ENCODE results near the gene AAGAB. TPM values are rescaled to one million over a fixed set of nuclear protein-coding genes. Genes with fewer than 3 reads are reported as not detected.

The AAGAB gene
- total RNA-seq, 1 donor from 2014 or later = 68.0 TPM

DNA sequence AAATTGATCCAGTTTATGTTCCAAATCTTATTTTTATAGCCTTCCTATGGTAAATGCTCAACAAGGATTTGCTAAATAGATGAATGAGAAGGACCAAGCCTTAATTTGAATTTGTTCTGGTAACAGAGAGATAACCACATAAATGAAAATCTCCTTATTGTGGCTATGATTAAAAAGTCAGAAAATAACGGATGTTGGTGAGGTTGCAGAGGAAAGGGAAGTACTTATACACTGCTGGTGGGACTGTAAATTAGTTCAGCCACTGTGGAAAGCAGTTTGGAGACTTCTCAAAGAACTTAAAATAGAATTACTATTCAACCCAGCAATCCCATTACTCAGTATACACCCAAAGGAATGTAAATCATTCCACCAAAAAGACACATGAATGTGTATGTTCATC lies 26.2 kb downstream of the AAGAB start:
- TF ChIP-seq, protein P1, sequence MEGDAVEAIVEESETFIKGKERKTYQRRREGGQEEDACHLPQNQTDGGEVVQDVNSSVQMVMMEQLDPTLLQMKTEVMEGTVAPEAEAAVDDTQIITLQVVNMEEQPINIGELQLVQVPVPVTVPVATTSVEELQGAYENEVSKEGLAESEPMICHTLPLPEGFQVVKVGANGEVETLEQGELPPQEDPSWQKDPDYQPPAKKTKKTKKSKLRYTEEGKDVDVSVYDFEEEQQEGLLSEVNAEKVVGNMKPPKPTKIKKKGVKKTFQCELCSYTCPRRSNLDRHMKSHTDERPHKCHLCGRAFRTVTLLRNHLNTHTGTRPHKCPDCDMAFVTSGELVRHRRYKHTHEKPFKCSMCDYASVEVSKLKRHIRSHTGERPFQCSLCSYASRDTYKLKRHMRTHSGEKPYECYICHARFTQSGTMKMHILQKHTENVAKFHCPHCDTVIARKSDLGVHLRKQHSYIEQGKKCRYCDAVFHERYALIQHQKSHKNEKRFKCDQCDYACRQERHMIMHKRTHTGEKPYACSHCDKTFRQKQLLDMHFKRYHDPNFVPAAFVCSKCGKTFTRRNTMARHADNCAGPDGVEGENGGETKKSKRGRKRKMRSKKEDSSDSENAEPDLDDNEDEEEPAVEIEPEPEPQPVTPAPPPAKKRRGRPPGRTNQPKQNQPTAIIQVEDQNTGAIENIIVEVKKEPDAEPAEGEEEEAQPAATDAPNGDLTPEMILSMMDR (IDR thresholded peaks at IDR 0.05) = no peak
- TF ChIP-seq EZH2phosphoT487 (IDR thresholded peaks at IDR 0.05) = no peak
- no peak for TF ChIP-seq EZH2 (IDR thresholded peaks at IDR 0.05)
- Histone ChIP-seq H3K79me2 (ENCODE audit: low read depth) (no peaks in the 10 kb centered on the region), H3K9ac (no peak overlapping the region), H3K4me1 (no peaks in the 10 kb centered on the region), H3K4me2 (no peak overlapping the region), H3K27ac (no peak overlapping the region), H3F3A (ENCODE audit: low read depth) (peaks cover 4% of the 10 kb centered on the region), H3K27me3 (no peaks in the 10 kb centered on the region), H3K36me3 (peaks cover 6% of the 10 kb centered on the region), H4K20me1 (ENCODE audit: low read depth) (peaks cover 5% of the 10 kb centered on the region), H2AFZ (replicated peaks) (no peak overlapping the region), H3K9me3 (ENCODE audit: low read depth) (no peaks in the 10 kb centered on the region), H3K4me3 (no peak overlapping the region)
- H3K4me1 Mint-ChIP-seq = no peaks in the 10 kb centered on the region
- no peak overlapping the region for H3K4me3 Mint-ChIP-seq
- no peaks in the 10 kb centered on the region for H3K9me3 Mint-ChIP-seq
- H3K27ac Mint-ChIP-seq = no peak overlapping the region
- no peak for DNase-seq (ENCODE audit: low spot score)
- H3K36me3 Mint-ChIP-seq = peaks cover 17% of the 10 kb centered on the region
- no peaks in the 10 kb centered on the region for H3K27me3 Mint-ChIP-seq (ENCODE audit: insufficient read depth, low read depth)

GRCh38 chr15:67227846-67228245 lies 26.6 kb downstream of the AAGAB start:
- H3K4me1 ChIP-seq = no peaks in the 10 kb centered on the region

GRCh38 chr15:67227431-67227830 lies 27.0 kb downstream of the AAGAB start:
- Histone ChIP-seq H3K4me1 (no peaks in the 10 kb centered on the region), H2AFZ (replicated peaks) (no peak overlapping the region), H3K27me3 (no peaks in the 10 kb centered on the region), H4K20me1 (ENCODE audit: low read depth) (peaks cover 5% of the 10 kb centered on the region), H3K79me2 (ENCODE audit: low read depth) (no peaks in the 10 kb centered on the region), H3K4me2 (no peak overlapping the region), H3K36me3 (peaks cover 6% of the 10 kb centered on the region), H3K9me3 (ENCODE audit: low read depth) (no peaks in the 10 kb centered on the region), H3K27ac (peak overlapping the region; percentile 4), H3K4me3 (no peak overlapping the region), H3F3A (ENCODE audit: low read depth) (peaks cover 4% of the 10 kb centered on the region), H3K9ac (no peak overlapping the region)
- TF ChIP-seq EZH2phosphoT487 (IDR thresholded peaks at IDR 0.05) = no peak
- TF ChIP-seq EZH2 (IDR thresholded peaks at IDR 0.05) = no peak
- TF ChIP-seq, protein P1 (IDR thresholded peaks at IDR 0.05) = no peak
- DNase-seq (ENCODE audit: low spot score) = no peak
- Mint-ChIP-seq H3K27ac (no peak overlapping the region), H3K4me1 (no peaks in the 10 kb centered on the region), H3K36me3 (peaks cover 11% of the 10 kb centered on the region), H3K4me3 (no peak overlapping the region), H3K27me3 (ENCODE audit: insufficient read depth, low read depth) (no peaks in the 10 kb centered on the region), H3K9me3 (no peaks in the 10 kb centered on the region)

More at GRCh38 chr15:67227846-67228245, 26.6 kb downstream of the AAGAB start:
- Mint-ChIP-seq H3K4me1 (no peaks in the 10 kb centered on the region), H3K27me3 (ENCODE audit: insufficient read depth, low read depth) (no peaks in the 10 kb centered on the region), H3K36me3 (peaks cover 13% of the 10 kb centered on the region), H3K27ac (no peak overlapping the region), H3K9me3 (no peaks in the 10 kb centered on the region), H3K4me3 (no peak overlapping the region)
- TF ChIP-seq EZH2phosphoT487 (IDR thresholded peaks at IDR 0.05) (no peak), EZH2 (IDR thresholded peaks at IDR 0.05) (no peak)
- TF ChIP-seq, protein P1 (IDR thresholded peaks at IDR 0.05) = no peak
- Histone ChIP-seq H3K79me2 (ENCODE audit: low read depth) (no peaks in the 10 kb centered on the region), H3K4me3 (no peak overlapping the region), H3K27ac (peak overlapping the region; percentile 4), H2AFZ (replicated peaks) (no peak overlapping the region), H4K20me1 (ENCODE audit: low read depth) (peaks cover 5% of the 10 kb centered on the region), H3K36me3 (peaks cover 6% of the 10 kb centered on the region), H3K27me3 (no peaks in the 10 kb centered on the region), H3K9ac (no peak overlapping the region), H3K9me3 (ENCODE audit: low read depth) (no peaks in the 10 kb centered on the region), H3K4me2 (no peak overlapping the region), H3F3A (ENCODE audit: low read depth) (peaks cover 4% of the 10 kb centered on the region)
- DNase-seq (ENCODE audit: low spot score) = no peak
